ENCODE results near the gene OR8B4. TPM values are rescaled to one million over a fixed set of nuclear protein-coding genes. Genes with fewer than 3 reads are reported as not detected.

OR8B4 gene
- total RNA-seq, 2 donors from 2014 or later = not detected

Other genes with a start within 250 kb of the OR8B4 start
- not detected for gene OR10D3, start 241.5 kb downstream of the OR8B4 start, total RNA-seq
- not detected for gene OR8G1, start 183.8 kb downstream of the OR8B4 start, total RNA-seq
- gene OR8G5, start 168.5 kb downstream of the OR8B4 start, total RNA-seq = not detected
- gene OR8D1, start 110.9 kb downstream of the OR8B4 start, total RNA-seq = not detected
- not detected for gene OR8D2, start 104.7 kb downstream of the OR8B4 start, total RNA-seq
- not detected for gene OR8B2, start 40.4 kb downstream of the OR8B4 start, total RNA-seq
- not detected for gene OR8B3, start 25.8 kb downstream of the OR8B4 start, total RNA-seq
- not detected for gene OR8B8, start 20.8 kb upstream of the OR8B4 start, total RNA-seq
- not detected for gene OR8B12, start 118.8 kb upstream of the OR8B4 start, total RNA-seq
- not detected for gene OR8A1, start 145.1 kb upstream of the OR8B4 start, total RNA-seq
- not detected for gene PANX3, start 186.6 kb upstream of the OR8B4 start, total RNA-seq
- 10 to 100 TPM; 29.4 to 33.2 TPM for gene TBRG1, start 198.0 kb upstream of the OR8B4 start, total RNA-seq
- 10 to 100 TPM in 1 of 2 donors, 1 to 10 TPM in 1; 7.6 to 12.3 TPM for gene SIAE, start 248.9 kb upstream of the OR8B4 start, total RNA-seq
- 1 to 10 TPM; 1.9 to 2.6 TPM for gene SPA17, start 249.0 kb upstream of the OR8B4 start, total RNA-seq